Hepatocyte (in vitro differentiated cells): ENCODE results near the gene HOXA6. TPM values are rescaled to one million over a fixed set of nuclear protein-coding genes. Genes with fewer than 3 reads are reported as not detected.

Experiments
- DNase-seq: peaks from one replicate; pipeline ENCODE4 v3.0.0-alpha.2; 2016; ENCODE audit warnings: low spot score
- H2AFZ ChIP-seq: fragments of 200-600 bp; sonication (generic); 2 replicates; pipeline ENCODE4 v1.6.0; 2016; ENCODE audit warnings: antibody characterized with exemption, mild to moderate bottlenecking
- H3K27ac ChIP-seq: fragments of 200-600 bp; sonication (generic); 2 replicates; pipeline ENCODE4 v1.5.1; 2016; ENCODE audit warnings: mild to moderate bottlenecking
- H3K27me3 ChIP-seq: fragments of 200-600 bp; sonication (generic); 2 replicates; pipeline ENCODE4 v1.6.1; 2016
- H3K36me3 ChIP-seq: fragments of 200-600 bp; sonication (generic); replicated peaks from 2 replicates; pipeline ENCODE4 v1.5.1; 2016; ENCODE audit warnings: low read depth; ENCODE audit not compliant: insufficient read depth
- H3K4me1 ChIP-seq: fragments of 200-600 bp; sonication (generic); 2 replicates; pipeline ENCODE4 v1.5.1; 2016; ENCODE audit warnings: mild to moderate bottlenecking, moderate library complexity; ENCODE audit not compliant: insufficient read depth
- H3K4me2 ChIP-seq: fragments of 200-600 bp; sonication (generic); 2 replicates; pipeline ENCODE4 v1.6.0; 2016
- H3K4me3 ChIP-seq: fragments of 200-600 bp; sonication (generic); 2 replicates; pipeline ENCODE4 v1.5.1; 2016; ENCODE audit warnings: mild to moderate bottlenecking
- H3K79me2 ChIP-seq: fragments of 200-600 bp; sonication (generic); 2 replicates; pipeline ENCODE4 v1.6.0; 2017; ENCODE audit warnings: mild to moderate bottlenecking
- H3K9me2 ChIP-seq: fragments of 200-600 bp; sonication (generic); replicated peaks from 2 replicates; pipeline ENCODE4 v1.6.0; 2017; ENCODE audit warnings: mild to moderate bottlenecking; ENCODE audit not compliant: insufficient read depth
- H3K9me3 ChIP-seq: fragments of 200-600 bp; sonication (generic); 2 replicates; pipeline ENCODE4 v1.5.1; 2016; ENCODE audit warnings: low read depth, mild to moderate bottlenecking
- H4K20me1 ChIP-seq: fragments of 200-600 bp; sonication (generic); 2 replicates; pipeline ENCODE4 v1.6.0; 2016; ENCODE audit warnings: mild to moderate bottlenecking; ENCODE audit not compliant: insufficient read depth, poor library complexity, severe bottlenecking
- CTCF ChIP-seq: fragments of 200-600 bp; sonication (generic); IDR thresholded peaks from 2 replicates; pipeline ENCODE4 v1.5.1; 2016; ENCODE audit warnings: antibody characterized with exemption, mild to moderate bottlenecking; ENCODE audit not compliant: poor library complexity
- EZH2 ChIP-seq: fragments of 200-600 bp; sonication (generic); IDR thresholded peaks from 2 replicates; pipeline ENCODE4 v1.6.1; 2016; ENCODE audit warnings: antibody characterized with exemption, mild to moderate bottlenecking, borderline replicate concordance
- EZH2phosphoT487 ChIP-seq: fragments of 200-600 bp; sonication (generic); IDR thresholded peaks from one replicate; pipeline ENCODE4 v1.6.1; 2018; ENCODE audit warnings: antibody characterized with exemption, mild to moderate bottlenecking, low read depth, moderate library complexity; ENCODE audit not compliant: unreplicated experiment, severe bottlenecking
- WGBS: methylation state at CpG from one replicate; pipeline ENCODE4 v1.1.6; 2016; ENCODE audit warnings: low lambda C conversion rate; ENCODE audit errors: missing lambda C conversion rate; 5-methylcytosine and 5-hydroxymethylcytosine counted together
- polyA plus RNA-seq: library from polyadenylated mRNA; unstranded; fragments of >200 nt; fragmentation: Nextera tagmentation; extraction: Ambion mirVana; gene quantifications from 2 replicates; pipeline ENCODE4 v1.2.1, GENCODE V29; 2016
- total RNA-seq: library from RNA; depleted of rRNA; stranded (reverse); fragments of >200 nt; gene quantifications from 2 replicates; pipeline ENCODE4 v1.2.3, GENCODE V29; 2014

The HOXA6 gene
- total and polyA plus RNA-seq, 2 experiments from 2014 or later, result 0.23 TPM; not detected in 1

DNA sequence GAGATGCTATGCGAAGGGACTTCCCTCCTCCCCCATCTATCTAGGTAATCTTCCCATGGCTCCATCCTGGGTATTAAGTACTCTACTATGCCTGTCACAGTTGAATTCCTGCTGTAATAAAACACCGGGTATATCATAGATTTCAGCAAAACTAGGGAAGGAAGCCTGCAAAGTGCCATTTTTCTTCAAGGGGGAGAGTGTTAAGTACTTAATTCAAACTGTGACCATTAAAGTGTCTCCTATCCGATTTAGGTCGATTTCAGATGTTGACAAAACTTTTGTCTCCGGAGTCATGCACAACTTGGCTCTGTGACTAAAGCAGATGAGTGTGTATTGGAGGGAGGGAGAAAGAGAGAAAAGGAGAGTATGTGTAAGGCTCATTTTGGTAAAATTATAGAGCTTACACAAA, 21.6 kb downstream of the HOXA6 start:
- H3K79me2 ChIP-seq, result peaks cover 6% of the 10 kb centered on the region
- H3K27ac ChIP-seq, result no peak overlapping the region
- H2AFZ ChIP-seq, result no peak overlapping the region
- 37% methylated on average over 5 of the region's 5 CpGs for WGBS
- no peaks in the 10 kb centered on the region for H4K20me1 ChIP-seq
- H3K27me3 ChIP-seq, result peaks cover 81% of the 10 kb centered on the region
- TF ChIP-seq EZH2 (no peak), CTCF (no peak), EZH2phosphoT487 (no peak)
- DNase-seq, result no peak
- H3K36me3 ChIP-seq, result no peaks in the 10 kb centered on the region
- no peak overlapping the region for H3K4me2 ChIP-seq
- no peaks in the 10 kb centered on the region for H3K9me3 ChIP-seq
- peaks cover 8% of the 10 kb centered on the region for H3K4me1 ChIP-seq
- H3K4me3 ChIP-seq, result no peak overlapping the region
- H3K9me2 ChIP-seq, result no peaks in the 10 kb centered on the region

GRCh38 chr7:27124902-27125689, 22.5 kb downstream of the HOXA6 start:
- no peak overlapping the region for H3K4me3 ChIP-seq
- H2AFZ ChIP-seq, result no peak overlapping the region
- H3K9me2 ChIP-seq, result no peaks in the 10 kb centered on the region
- H3K4me1 ChIP-seq, result peaks cover 11% of the 10 kb centered on the region
- 58% methylated on average over 8 of the region's 8 CpGs for WGBS
- no peak overlapping the region for H3K27ac ChIP-seq
- no peak overlapping the region for H3K4me2 ChIP-seq
- no peaks in the 10 kb centered on the region for H4K20me1 ChIP-seq
- peaks cover 79% of the 10 kb centered on the region for H3K27me3 ChIP-seq
- no peak for TF ChIP-seq EZH2phosphoT487
- TF ChIP-seq CTCF, result no peak
- no peak for TF ChIP-seq EZH2
- DNase-seq, result no peak
- peaks cover 6% of the 10 kb centered on the region for H3K79me2 ChIP-seq
- H3K9me3 ChIP-seq, result no peaks in the 10 kb centered on the region
- H3K36me3 ChIP-seq, result no peaks in the 10 kb centered on the region

- no peaks in the 10 kb centered on the region for H3K9me3 ChIP-seq
- no peaks in the 10 kb centered on the region for H3K36me3 ChIP-seq
- WGBS, result 35% methylated on average over 43 of the region's 43 CpGs
- H3K4me2 ChIP-seq, result peak overlapping the region; percentile 66
- no peaks in the 10 kb centered on the region for H4K20me1 ChIP-seq
- H3K9me2 ChIP-seq, result no peaks in the 10 kb centered on the region
- H3K27ac ChIP-seq, result no peak overlapping the region
- H2AFZ ChIP-seq, result no peak overlapping the region
- H3K27me3 ChIP-seq, result peaks cover 75% of the 10 kb centered on the region
- no peak for DNase-seq
- H3K4me3 ChIP-seq, result no peak overlapping the region
- TF ChIP-seq EZH2, result peak; percentile 54
- TF ChIP-seq EZH2phosphoT487, result peak; percentile 6
- TF ChIP-seq CTCF, result no peak
- H3K4me1 ChIP-seq, result peaks cover 11% of the 10 kb centered on the region
- H3K79me2 ChIP-seq, result peaks cover 9% of the 10 kb centered on the region
These were observed 23.3 kb downstream of the HOXA6 start for GRCh38 chr7:27124096-27124901.
